Measurements from ENCODE around the gene CCDC183. TPM values are rescaled to one million over a fixed set of nuclear protein-coding genes. Genes with fewer than 3 reads are reported as not detected.

The CCDC183 gene
- total and polyA plus RNA-seq, 2 of the 4 experiments (the other 2 are of a cell fraction), result under 0.01 to 0.29 TPM

- CTCF ChIA-PET, result no interaction called here
- intact Hi-C loops (cut with micrococcal nuclease), result no loop called here
- no peak for DNase-seq
- no peaks in the 10 kb centered on the region for H3K36me3 ChIP-seq (ENCODE audit: control insufficient read depth, insufficient read depth, low read length)
- BruUV-seq (replicated peaks), result no TSS peak
- no peak overlapping the region for H4K91ac ChIP-seq (ENCODE audit: insufficient read depth, low read depth, low read length)
- no peak overlapping the region for H2BK15ac ChIP-seq (ENCODE audit: low read depth, low read length)
- no peaks in the 10 kb centered on the region for H3K79me1 ChIP-seq (ENCODE audit: low read depth in 1 of 2, low read length in 2 of 2)
- H4K8ac ChIP-seq (ENCODE audit: low read depth in 2 of 2, low read length in 2 of 2), result no peak overlapping the region
- no peak overlapping the region for H3K4me3 ChIP-seq (ENCODE audit: insufficient read depth, low read depth, low read length)
- H3K27ac ChIP-seq (ENCODE audit: insufficient read depth, low read length), result no peak overlapping the region
- TF ChIP-seq, protein P1, sequence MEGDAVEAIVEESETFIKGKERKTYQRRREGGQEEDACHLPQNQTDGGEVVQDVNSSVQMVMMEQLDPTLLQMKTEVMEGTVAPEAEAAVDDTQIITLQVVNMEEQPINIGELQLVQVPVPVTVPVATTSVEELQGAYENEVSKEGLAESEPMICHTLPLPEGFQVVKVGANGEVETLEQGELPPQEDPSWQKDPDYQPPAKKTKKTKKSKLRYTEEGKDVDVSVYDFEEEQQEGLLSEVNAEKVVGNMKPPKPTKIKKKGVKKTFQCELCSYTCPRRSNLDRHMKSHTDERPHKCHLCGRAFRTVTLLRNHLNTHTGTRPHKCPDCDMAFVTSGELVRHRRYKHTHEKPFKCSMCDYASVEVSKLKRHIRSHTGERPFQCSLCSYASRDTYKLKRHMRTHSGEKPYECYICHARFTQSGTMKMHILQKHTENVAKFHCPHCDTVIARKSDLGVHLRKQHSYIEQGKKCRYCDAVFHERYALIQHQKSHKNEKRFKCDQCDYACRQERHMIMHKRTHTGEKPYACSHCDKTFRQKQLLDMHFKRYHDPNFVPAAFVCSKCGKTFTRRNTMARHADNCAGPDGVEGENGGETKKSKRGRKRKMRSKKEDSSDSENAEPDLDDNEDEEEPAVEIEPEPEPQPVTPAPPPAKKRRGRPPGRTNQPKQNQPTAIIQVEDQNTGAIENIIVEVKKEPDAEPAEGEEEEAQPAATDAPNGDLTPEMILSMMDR (conservative IDR thresholded peaks at IDR 0.05; ENCODE audit: low read depth, low read length), result peak; percentile 32
- no peak; the same call in 1 of the 2 replicates for TF ChIP-seq RAD21 (IDR thresholded peaks at IDR 0.05; ENCODE audit: low read length)
- TF ChIP-seq RFX5 (IDR thresholded peaks at IDR 0.05; ENCODE audit: low read depth, low read length), result no peak
- TF ChIP-seq SMC3 (IDR thresholded peaks at IDR 0.05; ENCODE audit: low read depth, low read length), result peak; percentile 28; the same call in 1 of the 2 replicates
- no peak for TF ChIP-seq RCOR1 (IDR thresholded peaks at IDR 0.05; ENCODE audit: insufficient replicate concordance, low read length)
- no peak for TF ChIP-seq MAZ (IDR thresholded peaks at IDR 0.05; ENCODE audit: borderline replicate concordance, low read depth, low read length)
- TF ChIP-seq CHD1 (IDR thresholded peaks at IDR 0.05; ENCODE audit: low read depth, low read length), result no peak
- TF ChIP-seq BHLHE40 (IDR thresholded peaks at IDR 0.05; ENCODE audit: low read depth, low read length), result no peak
- no peak for TF ChIP-seq POLR2A (IDR thresholded peaks at IDR 0.05; ENCODE audit: low read depth, low read length)
- no peak for TF ChIP-seq MAFK (IDR thresholded peaks at IDR 0.05; ENCODE audit: low read depth, low read length)
- no peak overlapping the region for H3K9ac ChIP-seq (ENCODE audit: low read depth, low read length)
- dilution Hi-C loops (cut with HindIII; ENCODE audit: low sequenced_read_pairs, unreplicated experiment), result no loop called here
- no peak overlapping the region for H2BK120ac ChIP-seq (ENCODE audit: low read depth, low read length)
- no peak overlapping the region for H2BK5ac ChIP-seq (ENCODE audit: low read depth, low read length, poor library complexity, severe bottlenecking)
- no peaks in the 10 kb centered on the region for H3K9me3 ChIP-seq (ENCODE audit: control insufficient read depth, insufficient read depth, low read length)
- H3K14ac ChIP-seq (replicated peaks; ENCODE audit: low read depth, low read length), result no peak overlapping the region
- no peak overlapping the region for H3K4me2 ChIP-seq (ENCODE audit: low read depth, low read length)
- no peak overlapping the region for H3K18ac ChIP-seq (ENCODE audit: low read depth, low read length)
- no peaks in the 10 kb centered on the region for H3K4me1 ChIP-seq (ENCODE audit: control insufficient read depth, insufficient read depth, low read length)
- H2BK20ac ChIP-seq (ENCODE audit: low read depth, low read length), result no peak overlapping the region
- ATAC-seq (ENCODE audit: low read depth), result no peak
- no peak overlapping the region for H3K23ac ChIP-seq (ENCODE audit: low read depth, low read length)
- no peak overlapping the region for H3K4ac ChIP-seq (ENCODE audit: low read depth, low read length)
- WGBS, 2 experiments (ENCODE audit: extremely low coverage in 2 of 2, insufficient read length in 1 of 2), result 8% methylated on average over 2 of the region's 9 CpGs; no CpG with 5 or more reads in 1 of the 2 experiments
- in situ Hi-C loops (cut with MboI; ENCODE audit: low sequenced_read_pairs), result loop anchor here (10.0 kb wide), 1 partner anchor 250 kb away; the partner anchor contains the start of gene FUT7
- H2AK5ac ChIP-seq (ENCODE audit: low read depth, low read length), result no peak overlapping the region
- POLR2A ChIA-PET (ENCODE audit: unreplicated experiment), result no interaction called here
- no peak overlapping the region for H2AFZ ChIP-seq (replicated peaks; ENCODE audit: low read length, poor library complexity)
- no peak overlapping the region for H2AK9ac ChIP-seq (replicated peaks; ENCODE audit: low read depth, low read length, poor library complexity)
- no peaks in the 10 kb centered on the region for H4K20me1 ChIP-seq (ENCODE audit: insufficient read depth, low read length)
- no peak overlapping the region for H4K5ac ChIP-seq (ENCODE audit: low read depth, low read length)
- no peaks in the 10 kb centered on the region for H3K9me1 ChIP-seq (ENCODE audit: insufficient read depth, low read length)
- no peak overlapping the region for H3K56ac ChIP-seq (ENCODE audit: extremely low read depth, insufficient read depth, low read length)
- H3K27me3 ChIP-seq (ENCODE audit: control insufficient read depth, insufficient read depth, low read length), result peaks cover 26% of the 10 kb centered on the region
These were observed 11.7 kb upstream of the CCDC183 start for GRCh38 chr9:136784249-136784996.
